HG02885 (cell line): ENCODE measurements around the gene KLHL36.

Experiments used
- ATAC-seq: cut with Tn5 transposase; IDR thresholded peaks from one replicate; pipeline ENCODE4 v1.9.1; 2021; ENCODE audit warnings: mild to moderate bottlenecking; ENCODE audit not compliant: unreplicated experiment, poor library complexity

KLHL36 gene

DNA sequence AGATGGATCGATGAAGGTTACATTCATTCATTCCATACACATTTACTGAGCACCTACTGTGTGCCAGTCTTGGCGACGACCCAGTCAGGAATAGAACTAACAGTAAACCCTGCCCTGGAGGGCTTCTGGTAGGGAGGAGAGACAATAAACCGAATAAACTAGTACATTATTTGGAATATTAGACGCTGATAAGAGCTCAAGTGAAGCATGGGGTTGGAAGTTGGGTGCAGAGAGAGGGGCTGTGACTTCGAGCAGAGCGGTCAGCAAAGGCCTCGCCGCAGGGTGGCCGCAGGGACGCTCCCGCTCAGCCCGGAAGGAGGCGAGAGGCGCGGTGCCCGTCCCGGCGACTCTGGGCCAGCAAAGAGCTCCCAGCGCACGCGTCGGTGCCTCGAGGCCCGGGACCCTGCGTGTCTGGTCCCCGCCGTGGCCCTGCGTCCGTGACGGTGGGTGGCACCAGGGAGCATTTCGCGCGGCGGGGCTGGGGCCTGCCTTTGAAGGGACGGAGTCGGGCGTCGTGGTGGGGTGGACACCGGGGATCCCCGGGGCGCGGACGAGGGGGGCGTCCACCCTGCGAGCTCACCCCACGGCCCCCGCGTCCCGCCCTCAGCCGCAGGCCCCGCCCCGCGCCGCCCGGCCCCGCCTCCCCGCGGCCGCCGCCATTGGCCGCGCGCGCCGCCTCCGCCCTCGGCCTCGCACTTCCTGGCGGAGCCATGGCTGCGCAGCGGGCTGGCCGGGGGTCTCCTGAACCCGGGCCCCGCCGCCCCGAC lies at the start of gene KLHL36:
Gene KLHL36, plus strand, starts transcription at position 684 of the 767 bp plus-strand sequence. CDS start 2,357 bp downstream, outside the sequence.
- peak; percentile 86 for ATAC-seq

DNA sequence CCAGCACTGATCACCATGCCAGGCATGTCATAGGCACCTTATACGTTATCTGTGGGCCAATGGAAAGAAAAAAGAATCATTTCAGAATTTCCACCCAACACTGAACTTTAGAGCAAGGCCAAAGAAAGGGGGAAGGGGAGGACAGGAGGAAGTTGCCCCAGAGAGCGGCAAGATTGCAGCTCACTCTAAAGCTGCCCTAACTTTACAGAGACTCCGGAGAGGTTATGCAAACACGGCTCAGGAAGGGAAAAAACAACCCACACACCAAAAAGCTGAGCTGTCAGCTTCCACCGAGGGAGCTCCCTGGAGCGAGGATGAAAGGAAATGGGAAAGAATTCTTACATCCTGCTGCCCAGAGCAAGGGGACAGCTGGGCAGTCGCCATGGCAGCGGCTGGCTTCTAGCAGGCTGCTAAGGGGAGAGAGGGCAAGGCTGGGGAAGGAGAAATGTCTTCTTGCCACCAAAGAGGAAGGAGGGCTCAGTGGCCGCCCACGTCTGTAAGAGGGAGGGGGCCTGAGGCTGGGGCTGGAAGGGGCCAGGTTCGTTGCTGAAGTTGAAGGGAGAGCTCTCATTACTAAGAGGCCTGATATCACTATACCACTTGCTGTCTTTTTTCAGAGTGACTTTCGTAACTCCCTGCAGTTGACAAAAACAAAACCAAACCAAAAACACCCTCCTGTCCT lies 48.6 kb upstream of the KLHL36 start:
- peak; percentile 31 for ATAC-seq

DNA sequence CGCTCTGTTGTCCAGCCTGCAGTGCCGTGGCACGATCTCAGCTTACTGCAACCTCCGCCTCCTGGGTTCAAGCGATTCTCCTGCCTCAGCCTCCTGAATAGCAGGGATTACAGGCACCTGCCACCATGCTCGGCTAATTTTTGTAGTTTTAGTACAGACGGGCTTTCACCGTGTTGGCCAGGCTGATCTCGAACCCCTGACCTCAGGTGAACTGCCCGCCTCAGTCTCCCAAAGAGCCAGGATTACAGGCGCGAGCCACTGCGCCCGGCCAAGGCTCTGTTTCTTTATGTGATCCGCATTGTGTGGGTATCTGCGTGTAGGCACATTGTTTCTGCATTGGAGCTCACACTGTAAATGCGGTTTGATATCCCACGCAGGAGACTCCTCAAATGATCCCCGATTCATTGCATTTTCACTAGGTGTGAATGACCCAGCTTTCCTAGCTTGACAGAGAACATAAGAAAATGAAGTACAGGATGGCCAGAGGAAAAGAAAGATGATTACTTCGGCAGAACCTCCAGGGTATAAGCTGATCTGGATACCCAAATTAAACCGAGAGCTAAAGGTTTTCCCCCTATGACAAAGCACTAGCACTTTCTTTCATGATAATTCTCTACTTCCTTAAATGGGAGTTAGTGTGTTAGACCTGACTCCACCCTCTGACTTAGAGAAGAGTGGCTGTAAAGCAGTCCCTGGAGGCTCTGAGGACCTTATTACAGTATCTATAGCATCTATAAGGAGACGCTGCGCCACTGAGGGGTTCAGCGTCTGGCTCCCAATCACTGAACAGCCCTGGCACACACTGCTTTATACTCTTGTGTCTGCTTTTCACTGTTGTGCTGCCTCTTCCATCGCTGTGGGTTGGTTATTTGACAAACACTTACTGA lies 47.7 kb upstream of the KLHL36 start:
- ATAC-seq, result peak; percentile 65

DNA sequence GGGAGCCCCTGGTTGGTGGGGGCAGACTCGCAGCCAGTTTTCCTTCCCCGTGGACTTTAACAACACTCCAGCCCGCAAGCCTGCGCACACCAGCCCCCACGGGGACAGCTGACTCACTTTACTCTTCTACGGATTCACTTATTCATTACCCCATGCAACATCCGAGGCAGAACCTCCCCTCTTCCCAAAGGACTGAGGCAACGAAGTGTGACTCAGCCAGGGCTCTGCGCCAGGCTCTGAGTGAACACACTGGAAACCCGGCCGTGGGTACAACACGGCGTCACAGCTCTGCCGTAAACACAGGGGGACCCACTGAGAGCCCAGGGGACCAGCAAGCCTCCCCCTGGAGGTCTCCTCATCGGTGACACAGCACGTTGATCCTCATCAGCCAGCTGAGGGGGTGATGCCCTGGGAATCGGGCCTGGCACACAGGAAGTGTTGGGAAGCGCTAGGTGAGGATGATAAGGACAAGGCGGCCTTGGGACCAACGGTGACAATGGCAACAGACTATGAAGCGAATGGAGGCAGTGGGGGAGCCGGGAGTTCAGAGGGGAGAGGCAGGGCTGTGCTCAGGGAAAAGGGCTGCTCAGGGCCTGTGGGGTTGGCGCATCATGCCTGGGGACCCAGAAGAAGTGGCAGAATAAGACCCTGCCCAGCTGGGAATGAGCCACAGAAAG lies 45.0 kb upstream of the KLHL36 start:
- ATAC-seq, result no peak

DNA sequence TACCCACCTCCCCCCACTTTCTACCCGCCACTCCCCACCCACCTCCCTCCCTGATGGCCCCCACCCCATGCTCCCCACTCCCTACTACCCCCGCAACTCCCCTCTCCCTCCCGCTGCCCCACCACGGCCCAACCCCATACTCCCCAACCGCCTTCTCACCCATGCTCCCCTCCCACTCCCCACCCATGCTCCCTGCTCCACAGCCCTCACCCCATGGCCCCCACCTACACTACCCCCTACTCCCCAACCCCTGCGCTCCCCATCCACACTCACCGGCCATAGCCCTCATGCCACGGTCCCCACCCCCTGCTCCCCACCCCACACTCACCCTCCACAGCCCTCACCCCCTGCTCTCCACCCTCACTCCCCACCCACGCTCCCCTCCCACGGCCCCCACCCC lies 44.4 kb upstream of the KLHL36 start:
- no peak for ATAC-seq

DNA sequence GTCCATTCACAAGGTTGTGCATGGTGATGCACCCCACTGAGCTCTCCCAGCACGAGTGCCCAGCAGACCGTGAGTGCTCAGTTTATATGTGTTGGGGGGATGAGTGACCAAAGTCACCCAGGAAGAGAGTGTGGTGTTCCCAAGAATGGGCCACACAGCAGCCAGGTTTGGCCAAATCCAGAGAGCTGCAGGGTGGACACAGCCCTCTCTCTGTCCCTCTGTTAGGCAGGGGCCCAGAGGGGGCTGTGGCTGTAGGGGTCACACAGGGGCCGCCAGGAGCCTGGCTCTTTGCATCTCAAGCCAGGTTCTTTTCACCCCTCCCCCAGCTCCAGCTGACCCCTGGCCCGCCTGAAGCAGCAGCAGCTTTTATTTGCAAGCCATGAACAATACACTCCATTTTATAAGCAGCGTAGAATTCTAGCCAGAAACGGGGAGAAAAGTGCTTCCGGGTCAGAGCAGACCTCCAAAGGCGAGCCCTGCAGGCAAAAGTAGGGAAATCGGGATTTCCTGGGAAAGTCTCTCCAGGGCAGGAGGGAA lies 43.8 kb upstream of the KLHL36 start:
- ATAC-seq, result no peak

DNA sequence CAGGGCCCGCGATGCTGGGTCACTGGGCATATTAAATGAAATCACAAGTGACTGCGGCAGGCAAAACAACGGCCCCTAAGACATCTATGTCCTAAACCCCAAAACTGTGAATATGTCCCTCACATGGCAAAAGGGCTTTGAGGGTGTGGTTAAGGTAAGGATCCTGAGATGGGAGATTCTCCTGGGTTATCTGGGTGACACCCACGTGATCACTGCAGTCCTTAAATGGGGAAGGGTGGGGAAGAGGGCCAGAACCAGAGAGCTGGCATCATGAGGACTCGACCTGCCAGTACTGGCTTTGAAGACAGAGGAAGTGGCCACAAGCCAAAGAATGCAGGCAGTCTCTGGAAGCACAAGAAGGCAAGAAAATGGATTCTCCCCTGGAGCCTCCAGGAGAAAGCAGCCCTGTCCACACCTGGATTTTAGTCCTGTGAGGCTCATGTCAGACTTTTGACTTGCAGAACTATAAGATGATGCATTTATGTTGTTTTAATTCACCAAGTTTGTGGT lies 42.9 kb upstream of the KLHL36 start:
- no peak for ATAC-seq

DNA sequence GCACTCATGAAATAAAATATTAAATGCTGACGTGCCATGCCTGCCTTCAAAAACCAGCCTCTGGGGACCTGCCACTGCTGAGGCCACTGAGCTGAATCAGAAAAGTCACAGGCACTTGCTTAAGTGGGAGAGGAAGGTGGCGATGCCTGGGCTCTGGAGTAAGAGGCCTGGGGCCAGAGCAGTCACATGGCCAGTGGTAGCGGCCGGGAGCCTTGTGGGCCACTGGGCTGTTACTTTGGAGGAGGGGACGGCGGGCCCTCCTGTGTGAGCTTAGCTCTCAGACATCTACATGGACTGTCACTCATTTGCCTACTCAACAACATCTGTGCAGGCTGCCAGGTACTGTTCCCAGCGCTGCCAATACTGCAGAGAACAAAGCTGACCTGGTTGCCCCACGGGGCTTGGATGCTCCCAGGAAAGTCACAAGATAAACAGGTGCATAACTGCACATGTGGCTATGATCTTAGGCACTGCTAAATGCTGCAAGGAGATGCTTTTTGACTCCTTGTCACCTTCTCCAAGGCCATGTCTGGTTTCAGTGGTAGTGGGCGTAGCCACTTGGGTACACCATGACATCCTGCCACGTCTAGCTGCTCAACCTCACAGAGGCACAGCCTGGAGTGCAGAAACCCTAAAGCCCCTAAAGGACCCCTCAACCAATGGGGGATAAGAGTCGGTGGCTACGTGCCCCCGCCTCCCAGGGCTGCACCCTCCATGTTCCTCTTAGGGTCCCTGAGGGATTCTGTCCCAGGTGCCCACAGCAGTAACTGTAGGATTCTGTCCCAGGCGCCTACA lies 42.0 kb upstream of the KLHL36 start:
- ATAC-seq, result no peak

DNA sequence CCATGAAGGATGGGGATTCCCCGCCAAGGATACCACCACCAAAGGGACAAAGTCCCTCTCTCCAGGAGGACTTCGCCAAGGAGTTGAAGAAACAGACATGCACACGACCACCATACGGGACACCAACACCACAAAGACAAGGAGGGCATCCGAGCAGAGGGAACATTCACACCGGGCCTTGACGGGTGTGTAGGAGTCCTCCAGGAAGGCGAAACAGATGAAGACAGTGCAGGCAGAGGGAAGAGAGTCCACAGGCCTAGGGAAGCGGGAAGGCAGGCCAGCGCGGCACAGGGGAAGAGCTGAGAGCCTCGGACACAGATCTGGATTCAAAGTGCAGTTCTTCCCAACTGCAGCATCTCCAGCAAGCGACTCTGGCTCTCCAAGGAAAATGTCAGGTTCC lies 41.2 kb upstream of the KLHL36 start:
- ATAC-seq, result no peak

DNA sequence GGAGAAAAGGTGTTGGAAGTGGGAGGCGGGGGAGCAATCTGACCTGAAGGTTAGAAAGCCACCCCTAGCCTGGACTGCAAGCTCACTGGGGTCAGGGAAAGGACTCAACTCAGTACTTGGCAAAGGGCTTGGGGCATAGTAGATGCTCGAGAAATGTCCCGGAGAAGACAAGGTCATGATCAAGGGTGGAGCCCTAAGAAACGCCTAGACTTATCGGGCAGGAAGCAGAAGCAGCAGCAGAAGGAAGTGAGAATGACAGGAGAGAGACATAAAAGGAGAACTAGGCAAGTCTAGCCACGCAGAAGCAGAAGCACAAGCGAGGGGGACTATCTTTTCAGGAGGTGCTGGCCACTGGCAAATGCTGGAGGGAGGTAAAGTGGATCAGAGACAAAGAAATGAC lies 40.6 kb upstream of the KLHL36 start:
- ATAC-seq, result peak; percentile 61

DNA sequence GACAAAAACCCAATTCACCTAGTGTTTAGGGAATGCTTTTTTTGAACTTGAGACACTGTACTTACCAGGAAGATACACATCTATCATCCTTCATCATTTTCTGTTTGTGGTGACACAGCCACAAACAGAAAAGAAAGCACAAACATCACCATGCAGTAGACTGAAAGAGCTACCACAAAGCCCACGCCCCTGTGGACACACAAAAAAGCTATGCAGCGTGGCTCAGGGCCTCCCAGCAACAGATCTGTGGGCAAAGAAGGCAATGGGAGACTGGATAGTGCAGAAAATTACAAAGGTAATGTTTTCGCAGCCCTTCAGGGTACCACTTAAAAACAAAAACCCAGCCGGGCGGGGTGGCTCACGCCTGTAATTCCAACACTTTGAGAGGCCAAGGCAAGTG lies 40.0 kb upstream of the KLHL36 start:
- no peak for ATAC-seq

DNA sequence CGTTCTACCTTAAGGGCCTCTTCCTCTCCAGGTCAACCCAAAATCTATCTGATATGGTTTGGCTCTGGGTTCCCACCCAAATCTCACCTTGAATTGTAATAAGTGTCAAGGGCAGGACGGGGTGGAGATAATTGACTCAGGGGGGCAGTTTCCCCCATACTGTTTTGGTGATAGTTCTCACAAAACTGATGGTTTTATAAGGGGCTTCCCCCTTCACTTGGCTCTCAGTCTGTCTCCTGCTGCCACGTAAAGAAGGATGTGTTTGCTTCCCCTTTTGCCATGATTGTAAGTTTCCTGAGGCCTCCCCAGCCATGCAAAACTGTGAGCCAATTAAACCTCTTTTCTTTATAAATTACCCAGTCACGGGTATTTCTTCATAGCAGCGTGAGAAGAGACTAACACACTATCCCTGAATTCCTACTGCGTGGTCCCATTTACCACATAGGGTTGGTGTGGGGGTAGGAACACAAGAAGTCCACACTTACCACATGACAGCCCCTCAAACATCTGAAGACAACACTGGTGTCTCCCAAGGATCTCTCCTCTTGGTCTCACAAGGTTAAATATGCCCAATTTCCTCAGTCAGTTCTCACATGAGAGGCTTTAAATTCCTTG lies 38.6 kb upstream of the KLHL36 start:
- ATAC-seq, result no peak

DNA sequence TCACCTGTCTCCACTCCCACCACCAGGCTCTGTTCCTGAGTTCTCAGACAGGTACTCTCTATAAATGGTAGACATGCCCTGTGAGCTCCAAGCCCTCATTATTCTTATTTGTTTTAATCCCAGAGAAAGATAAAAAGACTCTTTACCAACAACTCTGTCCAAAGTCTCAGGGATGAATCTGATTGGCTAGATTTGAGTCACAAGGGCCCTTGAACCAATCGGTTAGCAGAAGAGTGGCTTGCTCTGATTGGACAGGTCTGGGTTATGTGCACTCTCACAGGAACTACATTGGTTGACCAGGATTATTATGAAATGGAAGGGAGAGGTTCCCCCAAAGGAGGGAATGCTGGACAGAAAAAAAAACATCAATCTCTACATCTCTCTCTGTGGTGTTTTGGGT lies 37.9 kb upstream of the KLHL36 start:
- ATAC-seq, result no peak

DNA sequence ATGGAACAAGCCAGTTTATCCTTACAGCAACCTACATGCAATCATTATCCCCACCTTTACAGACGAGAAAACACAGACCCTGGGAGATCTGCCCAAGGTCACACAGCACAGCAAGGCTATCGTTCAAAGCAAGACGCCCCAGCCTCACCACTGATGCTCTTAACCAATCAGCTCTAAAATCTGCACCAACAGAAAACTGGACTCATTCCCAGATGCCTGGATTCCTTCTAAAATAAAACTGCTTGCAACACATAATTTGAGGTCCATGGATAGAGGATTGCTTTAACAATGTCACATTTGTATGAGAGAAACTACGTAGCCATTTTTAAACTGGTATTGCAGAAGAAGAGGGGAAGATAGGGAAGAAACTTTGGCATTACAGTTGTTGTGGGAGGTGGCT lies 37.3 kb upstream of the KLHL36 start:
- ATAC-seq, result no peak

DNA sequence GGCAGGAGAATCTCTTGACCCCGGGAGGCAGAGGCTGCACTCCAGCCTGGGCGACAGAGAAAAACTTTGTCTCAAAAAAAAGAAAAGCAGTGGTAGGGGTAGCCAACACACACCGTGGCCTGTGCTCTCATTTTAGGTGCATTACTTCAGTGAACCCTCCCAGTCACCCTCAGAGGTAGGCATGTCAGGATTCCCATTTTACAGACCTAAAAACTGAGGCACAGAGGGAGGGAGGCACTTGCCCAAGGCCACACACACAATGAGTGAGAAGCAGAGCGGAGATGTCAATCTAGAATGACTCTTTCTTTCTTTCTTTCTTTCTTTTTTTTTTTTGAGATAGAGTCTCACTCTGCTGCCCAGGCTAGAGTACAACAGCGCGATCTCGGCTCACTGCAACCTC lies 35.6 kb upstream of the KLHL36 start:
- ATAC-seq, result no peak

DNA sequence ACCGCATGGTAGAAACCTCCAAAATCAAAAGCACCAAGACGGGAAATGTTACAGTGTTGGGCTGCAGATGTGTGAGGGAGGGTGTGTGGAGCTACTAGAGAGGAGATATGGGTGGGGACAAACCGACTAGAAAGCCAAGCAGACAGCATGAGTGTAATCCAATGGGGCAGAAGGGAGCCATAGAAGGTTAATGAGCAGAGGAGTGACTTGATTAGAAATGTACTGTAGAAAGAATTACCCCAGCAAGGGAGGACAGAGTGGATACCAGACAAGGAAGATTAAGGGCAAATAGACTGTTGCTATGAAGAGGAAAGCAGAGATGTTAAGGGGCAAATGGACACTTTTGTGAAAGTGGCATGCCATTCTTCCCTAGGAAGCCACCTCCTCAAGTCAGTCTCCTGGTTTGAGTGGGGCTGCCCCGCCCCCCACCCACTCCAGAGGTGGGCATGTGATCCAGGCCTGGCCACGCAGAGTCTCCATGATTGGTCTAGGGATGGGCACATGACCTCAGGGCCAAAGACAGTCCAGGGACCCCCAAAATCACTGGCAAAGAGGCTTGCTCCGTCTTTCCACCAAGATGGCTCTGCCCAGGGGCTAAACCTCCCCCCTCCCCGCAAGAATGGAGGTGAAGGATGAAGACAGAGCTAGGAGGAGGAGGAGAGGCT lies 34.8 kb upstream of the KLHL36 start:
- no peak for ATAC-seq

DNA sequence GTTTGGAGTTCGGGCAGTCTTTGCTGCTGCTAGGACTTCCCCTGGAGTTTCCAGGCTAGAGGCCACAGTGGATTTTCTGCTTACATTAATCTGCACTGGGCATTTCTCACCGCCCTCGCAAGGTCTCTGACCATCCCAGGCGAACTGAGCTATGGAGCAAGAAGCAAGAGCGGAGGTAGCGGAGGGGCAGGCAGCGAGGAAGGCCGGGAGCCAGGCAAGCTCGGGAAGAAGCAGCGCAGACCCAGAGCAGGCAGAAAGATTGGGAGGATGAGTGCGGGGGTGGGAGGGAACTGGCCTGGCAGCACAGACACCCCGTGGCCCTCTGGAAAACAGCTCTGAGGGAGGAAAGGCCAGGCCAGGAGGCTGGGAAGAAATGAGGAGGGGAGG lies 34.2 kb upstream of the KLHL36 start:
- no peak for ATAC-seq

DNA sequence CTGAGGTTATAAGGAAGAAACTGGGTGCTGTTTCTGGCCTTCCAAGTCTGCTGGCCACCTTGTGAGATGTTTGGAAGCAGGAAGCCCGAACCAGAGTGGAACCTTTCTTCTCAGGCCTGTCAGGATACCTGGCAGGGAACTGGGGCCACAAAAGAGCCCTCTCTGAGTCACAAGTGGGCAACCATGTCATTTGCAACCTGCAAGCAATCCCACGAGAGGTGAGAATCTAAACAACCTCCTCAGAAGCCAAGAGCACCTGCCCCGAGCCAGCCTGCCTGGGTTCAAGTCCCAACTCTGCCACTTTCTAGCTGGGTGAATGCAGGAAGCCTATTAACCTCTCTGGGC lies 33.7 kb upstream of the KLHL36 start:
- no peak for ATAC-seq
